ENCODE results near the gene FBXO34.
A peak's percentile ranks its signal among the peaks of the same experiment; 100 is the strongest.

FBXO34 gene

DNA sequence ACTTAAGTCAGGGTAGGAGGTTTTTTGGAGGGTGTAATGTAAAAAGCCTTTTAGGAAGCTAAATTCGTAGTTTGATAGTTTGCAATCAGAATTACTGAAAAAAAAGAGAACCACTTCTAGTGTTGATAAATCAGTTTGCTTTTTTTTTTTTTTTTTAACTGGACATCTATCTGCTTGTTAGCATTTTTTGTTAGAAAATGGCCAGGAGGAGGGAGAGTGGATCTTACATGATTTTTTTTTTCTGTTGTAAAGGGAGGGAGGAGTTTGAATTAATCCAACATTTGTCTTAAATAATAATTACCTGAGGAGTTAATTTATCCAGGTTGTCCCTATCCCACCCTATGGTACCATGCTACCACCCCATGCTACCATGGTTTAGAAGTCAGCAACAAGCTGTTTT, 1.2 kb downstream of the FBXO34 start:
- DNase-seq (ENCODE audit: low spot score): no peak

DNA sequence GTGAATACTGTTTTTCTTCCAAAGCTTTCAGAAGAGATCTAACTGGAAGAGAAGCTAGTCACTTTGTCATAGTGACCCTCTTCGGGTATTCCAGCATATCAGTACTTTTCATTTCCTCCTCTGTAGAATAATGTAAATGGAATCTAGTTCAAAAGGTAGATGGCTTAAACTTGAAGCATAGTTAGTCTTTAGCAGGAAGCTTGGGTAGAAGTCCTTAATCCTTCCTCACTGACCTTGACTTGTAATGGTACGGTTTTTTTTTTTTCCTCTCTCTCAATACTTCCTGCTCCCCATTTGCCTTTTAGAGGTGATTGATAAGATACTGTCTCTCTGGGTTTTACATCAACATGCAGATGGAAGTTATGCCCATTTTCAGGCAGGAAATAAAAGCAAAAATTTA, 1.7 kb downstream of the FBXO34 start:
- DNase-seq (ENCODE audit: low spot score): no peak

DNA sequence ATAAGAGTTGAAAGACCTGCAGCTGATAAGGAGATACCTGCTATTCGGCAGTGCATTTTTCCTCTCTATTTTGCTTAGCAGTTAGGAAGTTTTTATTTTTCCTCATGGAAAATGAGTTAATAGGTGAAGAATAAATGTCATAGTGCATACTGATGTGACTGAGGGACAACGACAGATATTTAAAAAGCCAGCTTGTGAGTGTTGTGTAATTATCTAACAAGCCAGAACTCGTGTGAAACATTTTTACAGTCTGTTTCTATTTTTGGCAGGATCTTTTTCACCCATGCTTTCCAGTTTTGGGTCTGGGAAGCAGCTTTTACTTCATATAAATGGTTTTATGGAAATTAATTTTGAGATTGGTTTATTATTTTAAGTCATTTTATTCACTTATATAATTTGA, 2.9 kb downstream of the FBXO34 start:
- no peak for DNase-seq (ENCODE audit: low spot score)

DNA sequence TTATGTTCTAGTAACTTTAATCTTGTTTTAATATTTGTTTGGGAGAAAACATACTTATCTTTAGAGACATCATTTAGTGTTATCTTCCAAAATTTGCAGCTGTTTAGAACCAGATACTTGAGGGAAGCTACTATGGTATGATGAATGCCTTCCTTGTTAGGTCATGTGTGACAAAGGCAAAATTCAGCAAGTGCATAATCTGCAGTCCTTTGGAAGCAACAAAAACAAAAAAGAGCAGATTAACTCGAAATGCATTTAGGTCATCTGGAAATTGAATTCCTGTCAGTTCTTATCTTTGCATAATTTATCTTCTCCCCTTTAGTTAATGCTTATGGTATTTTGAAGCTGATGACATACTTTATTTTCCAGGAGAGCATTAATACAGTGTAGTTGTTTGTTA, 3.5 kb downstream of the FBXO34 start:
- DNase-seq (ENCODE audit: low spot score): no peak

DNA sequence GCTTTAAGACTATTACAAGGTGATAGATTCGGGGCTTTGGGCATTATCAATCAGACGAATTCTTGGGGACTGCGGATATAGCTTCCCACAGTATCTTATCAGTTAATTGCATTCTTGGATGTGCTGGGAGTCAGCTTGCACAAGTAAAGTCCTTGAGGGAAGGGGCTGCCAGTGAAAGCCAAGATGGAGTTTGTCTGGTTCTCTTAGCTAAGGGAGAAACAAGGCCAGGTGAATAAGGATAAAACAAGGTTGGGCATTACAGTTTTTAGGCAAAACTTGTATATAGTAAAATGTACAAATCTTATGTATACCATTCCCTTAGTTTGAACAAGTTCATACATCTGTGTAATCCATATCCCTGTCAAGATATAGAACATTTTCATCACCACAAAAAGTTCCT, 5.5 kb downstream of the FBXO34 start:
- no peak for DNase-seq (ENCODE audit: low spot score)

DNA sequence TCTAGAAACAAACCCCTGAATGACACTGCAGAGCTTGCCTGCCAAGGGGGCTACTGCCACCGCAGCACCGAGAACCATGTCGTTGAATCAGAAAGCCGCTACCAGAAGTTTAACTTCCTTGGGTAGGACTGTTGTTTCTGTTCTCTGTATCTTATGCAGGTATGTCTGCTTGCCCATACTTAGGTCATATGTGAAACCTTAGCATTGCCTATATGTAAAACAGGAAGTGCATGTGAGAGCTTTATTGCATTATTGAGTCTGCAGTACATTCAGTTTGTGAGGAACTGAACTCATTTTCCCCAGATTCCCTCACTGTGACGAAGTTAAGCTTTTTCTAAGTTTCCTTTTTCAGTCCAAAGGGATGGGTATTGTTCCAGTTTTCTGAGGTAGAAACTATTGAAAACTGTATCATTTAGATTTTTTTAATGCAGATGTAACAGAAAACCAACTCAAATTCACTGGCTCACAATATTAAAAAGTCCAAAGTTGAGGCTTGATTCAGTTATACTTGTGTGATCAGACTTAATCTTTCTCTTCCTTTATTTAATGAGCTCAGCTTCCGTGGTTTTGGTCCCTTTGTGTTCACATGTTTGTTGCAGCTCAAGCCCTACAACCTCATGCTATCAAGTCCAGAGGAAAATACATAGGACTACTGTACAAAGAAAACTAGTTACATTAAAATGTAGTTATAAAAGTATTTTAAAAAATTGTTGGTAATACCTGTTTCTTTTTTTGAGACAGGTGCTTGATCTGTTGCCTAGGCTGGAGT, 6.9 kb downstream of the FBXO34 start:
- no peak for DNase-seq (ENCODE audit: low spot score)

DNA sequence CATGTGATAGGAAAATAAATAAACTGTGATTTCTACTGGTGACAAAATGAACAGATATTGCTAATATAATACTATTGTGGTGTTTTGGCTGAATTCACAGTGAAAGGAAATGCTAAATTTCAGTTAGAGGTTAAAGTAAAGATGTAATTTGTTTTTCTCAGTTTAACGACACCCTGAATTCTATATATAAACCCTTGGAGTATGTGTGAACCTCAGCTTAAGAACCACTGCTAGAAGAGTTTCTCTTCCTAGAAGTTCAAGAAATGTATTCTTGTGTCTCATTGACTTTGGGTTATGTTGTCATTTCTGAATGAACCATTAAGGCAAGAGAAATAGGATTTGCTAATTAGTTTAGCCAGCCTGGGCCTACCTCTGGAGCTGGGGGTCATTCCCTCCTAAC, 8.2 kb downstream of the FBXO34 start:
- DNase-seq (ENCODE audit: low spot score): no peak

DNA sequence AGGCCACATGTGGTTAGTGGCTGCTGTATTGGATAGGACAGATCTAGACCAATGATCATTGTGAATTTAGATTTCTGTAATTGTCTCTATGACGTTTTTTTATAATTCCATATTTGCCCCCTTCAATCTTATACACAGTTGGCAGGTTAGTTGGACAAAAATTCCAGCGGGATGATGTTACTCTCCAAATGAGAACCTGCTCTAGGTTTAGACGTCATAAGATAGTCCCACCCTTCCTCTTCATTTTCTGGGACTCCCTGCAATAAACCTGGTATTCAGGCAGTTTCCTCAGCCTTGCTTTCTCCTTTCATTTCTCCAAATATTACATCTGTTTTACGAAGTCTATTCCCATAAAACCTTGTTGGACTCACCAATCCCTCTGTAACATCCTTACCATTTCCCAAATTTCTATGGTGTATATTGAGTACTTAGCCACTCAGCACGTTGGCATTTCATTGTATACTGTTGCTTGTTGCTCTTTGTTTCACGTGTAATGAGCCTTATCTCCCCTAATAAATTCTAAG, 10.2 kb downstream of the FBXO34 start:
- no peak for DNase-seq (ENCODE audit: low spot score)

DNA sequence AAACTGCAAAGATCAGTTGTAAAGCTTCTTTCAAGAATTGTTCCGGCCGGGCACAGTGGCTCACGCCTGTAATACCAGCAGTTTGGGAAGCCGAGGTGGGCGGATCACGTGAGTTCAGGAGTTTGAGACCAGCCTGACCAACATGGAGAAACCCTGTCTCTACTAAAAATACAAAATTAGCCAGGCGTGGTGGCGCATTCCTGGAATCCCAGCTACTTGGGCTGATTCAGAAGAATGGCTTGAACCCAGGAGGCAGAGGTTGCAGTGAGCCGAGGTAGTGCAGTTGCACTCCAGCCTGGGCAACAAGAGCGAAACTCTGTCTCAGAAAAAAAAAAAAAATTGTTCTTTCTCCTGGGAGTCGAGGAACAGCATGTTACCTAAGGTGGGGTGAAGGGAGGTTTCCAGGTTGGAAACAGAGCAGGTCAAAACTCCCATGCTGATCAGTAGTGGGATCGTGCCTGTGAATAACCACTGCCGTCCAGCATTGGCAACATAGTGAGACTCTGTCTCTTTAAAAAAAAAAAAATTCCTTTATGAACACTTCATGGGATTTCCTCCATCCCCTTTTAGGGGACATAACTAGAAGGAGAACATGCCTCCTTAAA, 13.9 kb downstream of the FBXO34 start:
- DNase-seq (ENCODE audit: low spot score): no peak

DNA sequence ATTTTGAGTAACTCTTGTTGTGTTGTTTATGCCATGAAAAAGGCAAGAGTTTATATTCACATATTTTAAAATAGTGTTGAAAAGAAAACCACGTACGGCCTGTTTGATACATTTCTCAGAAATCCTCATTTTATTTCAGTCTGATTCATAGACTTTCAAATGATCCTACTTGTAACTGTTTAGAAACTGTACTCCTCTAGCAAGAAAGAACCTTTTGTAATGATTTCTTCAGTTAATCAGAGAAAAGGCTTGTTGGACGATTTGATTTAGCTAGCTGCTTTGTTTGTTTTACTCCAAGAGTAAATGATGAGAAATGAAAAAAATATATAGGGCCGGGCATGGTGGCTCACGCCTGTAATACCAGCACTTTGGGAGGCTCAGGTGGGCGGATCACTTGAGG, 17.2 kb downstream of the FBXO34 start:
- DNase-seq (ENCODE audit: low spot score): no peak

DNA sequence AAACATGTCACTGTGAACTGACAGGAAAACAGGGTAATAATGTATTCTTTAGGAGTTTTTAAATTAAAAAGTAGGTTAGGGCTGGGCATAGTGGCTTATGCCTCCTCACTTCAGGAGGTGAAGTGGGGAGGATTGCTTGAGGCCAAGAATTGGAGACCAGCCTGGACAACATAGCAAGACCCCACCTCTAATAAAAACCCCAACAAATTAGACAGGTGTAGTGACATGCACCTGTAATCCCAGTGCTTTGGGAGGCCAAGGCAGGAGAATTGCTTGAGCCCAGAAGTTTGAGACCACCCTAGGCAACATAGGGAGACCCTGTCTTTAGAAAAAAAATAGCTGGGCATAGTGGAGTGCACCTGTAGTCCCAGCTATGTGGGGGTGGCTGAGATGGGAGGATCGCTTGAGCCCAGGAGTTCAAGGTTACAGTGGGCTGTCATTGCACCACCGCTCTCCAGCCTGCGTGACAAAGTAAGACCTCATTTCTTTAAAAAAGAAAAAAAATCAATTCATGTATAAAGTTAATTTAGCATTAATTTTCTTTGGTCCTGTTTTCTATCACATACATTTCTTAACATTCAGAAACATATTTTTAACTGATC, 20.4 kb downstream of the FBXO34 start:
- DNase-seq (ENCODE audit: low spot score): no peak

DNA sequence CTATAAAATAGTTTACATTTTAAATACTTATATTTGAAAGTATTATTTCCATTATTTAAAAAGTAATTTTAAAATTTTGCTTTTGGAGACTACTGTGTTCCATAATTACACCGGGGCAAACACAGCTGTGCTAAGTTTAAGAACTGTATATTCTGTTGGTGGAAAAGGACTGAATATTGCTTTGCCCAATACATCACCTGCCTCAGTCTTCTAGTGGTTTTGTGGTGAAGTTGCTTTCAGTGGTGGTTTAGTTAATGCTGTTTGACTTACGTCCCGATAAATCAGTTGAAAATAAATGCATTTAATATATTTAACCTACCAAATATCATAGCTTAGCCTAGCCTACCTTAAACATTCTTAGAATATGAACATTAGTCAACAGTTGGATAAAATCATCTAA, 23.4 kb downstream of the FBXO34 start:
- DNase-seq (ENCODE audit: low spot score): no peak

DNA sequence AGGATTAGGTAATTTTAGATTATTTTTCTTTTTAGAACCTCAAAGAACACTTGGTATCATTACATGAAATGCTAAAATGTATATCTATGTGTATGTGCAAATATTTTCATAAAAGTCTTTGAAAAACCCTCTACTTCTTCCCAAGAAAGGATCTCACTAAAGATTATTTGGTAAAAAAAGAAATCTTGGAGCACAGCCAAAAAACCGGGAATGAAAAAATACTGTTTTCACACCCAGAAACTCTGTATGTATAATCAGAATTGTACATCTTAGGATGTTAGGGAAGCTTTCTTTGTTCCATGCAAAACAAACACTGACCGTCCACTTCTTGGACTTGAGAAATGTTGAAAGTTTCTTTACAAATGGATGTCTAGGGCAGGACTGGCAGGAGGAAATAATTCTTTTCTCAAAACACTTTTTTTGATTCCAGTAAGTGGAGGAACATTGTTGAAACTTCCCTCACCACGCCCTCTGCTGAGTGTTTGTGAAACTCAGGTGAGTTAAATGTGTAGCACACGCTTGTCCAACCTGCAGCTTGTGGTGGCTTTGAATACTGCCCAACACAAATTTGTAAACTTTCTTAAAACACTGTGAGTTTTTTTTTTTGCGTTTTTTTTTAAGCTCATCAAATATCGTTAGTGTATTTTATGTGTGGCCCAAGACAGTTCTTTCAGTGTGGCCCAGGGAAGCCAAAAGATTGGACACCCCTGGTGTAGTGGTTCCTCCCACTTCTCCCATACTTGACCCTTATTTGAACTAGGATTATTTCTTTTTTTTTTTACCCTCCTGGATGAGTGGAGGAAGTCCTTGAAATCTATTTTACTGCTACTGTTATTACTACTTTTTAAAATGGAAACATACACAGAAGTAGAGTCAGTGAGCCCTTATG, 26.6 kb downstream of the FBXO34 start:
- DNase-seq (ENCODE audit: low spot score): peak; percentile 49

DNA sequence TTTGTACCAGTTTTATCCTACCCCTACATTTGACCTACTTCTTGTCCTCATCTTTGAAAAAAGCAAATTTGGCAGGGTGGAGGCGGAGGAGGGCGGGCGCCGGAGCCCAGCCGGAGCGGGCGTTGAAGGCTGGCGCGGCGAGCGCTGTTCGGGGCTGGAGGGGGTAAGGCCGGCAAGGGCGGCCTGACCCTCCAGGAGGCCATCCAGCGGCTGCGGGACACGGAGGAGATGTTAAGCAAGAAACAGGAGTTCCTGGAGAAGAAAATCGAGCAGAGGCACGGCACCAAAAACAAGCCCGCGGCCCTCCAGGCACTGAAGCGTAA, 27.2 kb downstream of the FBXO34 start:
- DNase-seq (ENCODE audit: low spot score): no peak

DNA sequence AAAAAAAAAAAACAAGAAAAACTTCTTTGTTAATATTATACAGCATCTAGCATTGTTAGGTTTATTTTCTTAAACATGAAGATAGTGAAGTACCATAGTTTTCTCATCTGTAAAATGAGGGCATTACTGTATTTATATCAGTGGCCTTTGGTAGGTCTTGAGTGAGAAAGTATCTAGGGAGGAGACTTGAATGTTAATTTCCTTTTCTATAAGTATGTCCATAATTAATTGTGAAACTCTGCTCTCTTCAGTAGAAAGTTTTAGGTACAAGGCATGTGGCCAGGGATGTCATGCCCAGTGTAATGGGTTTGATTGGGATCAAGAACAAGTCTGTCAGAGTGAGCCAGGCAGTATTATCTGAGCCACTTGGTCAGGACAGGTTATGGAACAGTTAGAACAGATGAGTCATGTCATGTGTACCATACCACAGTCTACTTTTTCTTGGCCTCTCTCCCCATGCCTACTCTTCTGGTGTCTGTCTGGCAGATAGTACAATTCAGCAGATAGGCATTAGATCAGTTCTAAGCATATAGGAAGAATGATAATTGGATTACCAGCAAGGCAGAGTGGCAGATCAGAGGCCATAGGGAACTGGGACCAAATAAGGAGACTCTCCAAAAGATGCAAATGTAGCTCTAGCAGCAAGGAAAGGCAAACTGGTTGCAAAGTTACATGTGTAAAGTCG, 30.4 kb downstream of the FBXO34 start:
- no peak for DNase-seq (ENCODE audit: low spot score)

DNA sequence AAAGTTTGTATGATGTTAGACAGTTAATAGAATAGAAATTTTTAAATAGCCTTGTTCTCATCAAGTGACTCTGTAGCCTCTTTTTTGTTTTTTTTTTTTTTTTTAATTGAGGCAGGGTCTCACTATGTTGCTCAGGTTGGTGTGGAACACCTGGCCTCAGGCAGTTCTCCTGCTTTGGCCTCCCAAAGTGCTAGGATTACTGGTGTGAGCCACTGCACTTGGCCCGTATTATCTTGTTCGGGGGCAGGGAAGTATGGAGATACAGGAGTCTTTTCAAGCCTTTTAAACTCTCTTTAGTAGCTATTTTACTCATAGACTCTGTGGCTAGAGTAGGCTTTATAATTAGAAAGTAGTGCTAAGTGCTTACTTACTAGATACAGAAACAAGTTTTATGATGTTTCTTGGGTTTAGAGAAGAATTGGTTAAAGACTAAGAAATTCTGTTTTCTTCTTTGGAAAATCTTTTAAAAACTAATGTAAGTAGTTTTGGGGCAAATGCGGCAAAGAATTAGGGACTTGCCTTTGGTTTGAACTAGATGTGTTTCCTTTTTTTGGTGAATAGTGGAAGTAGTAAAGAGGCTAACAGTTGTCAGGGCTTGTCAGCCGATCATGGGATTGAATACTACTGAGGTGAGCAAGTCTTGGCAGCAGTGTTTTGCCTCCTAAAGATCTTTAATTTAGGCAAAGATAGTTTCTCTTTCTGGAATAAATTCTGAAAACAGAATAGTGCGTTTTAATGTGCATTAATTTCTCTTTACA, 31.3 kb downstream of the FBXO34 start:
- no peak for DNase-seq (ENCODE audit: low spot score)

DNA sequence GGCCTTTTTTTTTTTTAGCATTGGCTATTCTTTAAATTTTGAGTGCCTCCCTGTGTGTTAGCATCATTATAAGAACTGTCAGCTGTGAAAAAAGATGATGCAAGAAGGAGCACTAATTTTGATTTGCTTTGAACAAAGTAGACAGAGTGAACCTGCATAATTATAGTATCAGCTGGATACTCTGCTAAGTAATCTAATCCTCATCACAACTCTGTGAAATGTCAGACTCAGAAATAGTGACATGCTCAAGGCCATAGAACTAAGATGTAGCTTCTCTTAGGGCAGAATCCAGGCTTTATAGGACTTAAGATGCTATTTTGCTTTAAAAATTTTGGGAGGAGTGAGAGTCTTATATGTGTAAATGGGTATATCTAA, 31.9 kb downstream of the FBXO34 start:
- DNase-seq (ENCODE audit: low spot score): no peak

DNA sequence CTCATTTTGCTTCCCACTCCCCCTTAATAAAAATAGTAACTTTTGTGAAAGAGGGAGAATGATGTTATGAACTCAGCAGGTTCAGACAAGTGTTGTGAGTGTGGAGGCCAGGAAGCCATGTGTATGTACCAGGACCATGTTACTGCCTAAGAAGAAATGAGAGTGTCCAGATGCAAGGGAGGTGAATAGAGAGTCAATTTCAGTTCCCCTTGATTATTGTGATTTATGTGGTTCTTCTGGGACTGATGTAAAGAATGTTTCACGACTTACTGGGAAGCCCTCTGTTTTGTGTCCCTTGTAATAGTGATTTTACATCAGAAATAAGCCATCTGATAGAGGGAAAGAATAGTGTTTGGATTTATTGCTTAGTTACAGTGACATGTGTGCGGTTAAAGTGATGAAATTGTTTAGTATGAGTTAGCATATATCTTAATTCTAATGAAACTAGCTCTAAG, 32.5 kb downstream of the FBXO34 start:
- no peak for DNase-seq (ENCODE audit: low spot score)

DNA sequence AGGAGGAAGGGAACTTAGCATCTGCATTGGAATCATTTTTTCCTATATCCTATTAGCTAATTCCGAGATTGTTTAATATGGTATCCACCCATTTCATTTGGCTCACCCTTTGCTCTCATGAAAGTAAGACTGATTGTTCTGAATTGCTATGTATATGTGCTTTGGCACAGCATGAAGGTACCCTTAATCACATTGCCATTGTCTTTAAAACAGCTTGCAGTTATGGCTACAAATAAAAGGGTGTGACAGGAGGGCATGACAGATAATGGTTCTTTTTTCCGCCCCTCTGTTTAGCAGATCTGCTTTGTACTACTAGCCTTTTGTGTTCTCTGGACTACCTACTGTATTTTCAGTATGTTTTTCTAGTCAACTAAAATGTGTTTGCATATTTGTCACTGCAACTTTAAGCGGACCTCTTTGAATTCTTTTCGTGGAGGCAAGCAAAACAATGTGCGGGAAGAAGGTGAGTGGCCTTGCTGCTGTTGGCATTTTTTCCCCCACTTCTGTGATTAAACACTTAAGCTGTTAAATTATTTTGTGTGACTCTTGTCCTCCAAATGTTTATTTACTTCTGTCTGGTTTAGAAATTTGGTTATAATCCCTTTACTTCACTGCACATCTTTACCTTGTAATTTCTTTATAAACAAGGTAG, 35.8 kb downstream of the FBXO34 start:
- DNase-seq (ENCODE audit: low spot score): peak; percentile 48

DNA sequence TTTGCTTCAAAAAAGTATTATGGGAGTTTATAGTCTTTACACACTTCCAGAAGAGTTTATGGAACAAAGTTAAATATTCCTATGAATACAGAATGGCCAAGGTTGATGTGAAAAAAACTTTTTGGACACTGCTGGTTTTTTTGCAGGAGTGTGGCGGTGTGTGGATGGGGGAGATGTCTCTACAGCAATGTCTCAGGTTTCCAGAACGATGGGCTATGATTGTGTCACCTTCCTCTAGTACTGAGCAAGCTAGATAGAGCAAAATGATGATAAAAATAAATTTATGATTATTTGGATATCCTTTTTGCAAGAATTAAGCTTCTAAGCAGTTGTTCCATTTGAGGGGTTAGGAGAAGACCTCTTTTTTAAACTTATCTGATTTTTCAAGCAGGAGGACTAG, 37.9 kb downstream of the FBXO34 start:
- no peak for DNase-seq (ENCODE audit: low spot score)
